GM23248 (cell line): ENCODE results near the gene TMCC1. TPM values are rescaled to one million over a fixed set of nuclear protein-coding genes. Genes with fewer than 3 reads are reported as not detected.
"Not testable (repeated sequence)": the region's sequence is repeated elsewhere in the genome, so short reads cannot be mapped to it uniquely, and the experiment has no call there.

ENCODE experiments used
- DNase-seq: peaks from one replicate; pipeline ENCODE4 v3.0.0-alpha.2; 2015
- H2AFZ ChIP-seq: fragments of 200-600 bp; sonication (generic); 2 replicates; pipeline ENCODE4 v1.6.1; 2016; ENCODE audit warnings: antibody characterized with exemption
- H3F3A ChIP-seq: fragments of 200-600 bp; sonication (generic); 2 replicates; pipeline ENCODE4 v1.6.1; 2016; ENCODE audit warnings: mild to moderate bottlenecking, antibody characterized with exemption, mixed run types; ENCODE audit not compliant: insufficient read depth
- H3K27ac ChIP-seq: fragments of 200-600 bp; sonication (generic); 2 replicates; pipeline ENCODE4 v1.5.1; 2016; ENCODE audit warnings: mild to moderate bottlenecking
- H3K27me3 ChIP-seq: fragments of 200-600 bp; sonication (generic); replicated peaks from 2 replicates; pipeline ENCODE4 v1.6.1; 2016; ENCODE audit warnings: mild to moderate bottlenecking; ENCODE audit not compliant: insufficient read depth
- H3K36me3 ChIP-seq: fragments of 200-600 bp; sonication (generic); 2 replicates; pipeline ENCODE4 v1.6.1; 2016; ENCODE audit warnings: low read depth, mild to moderate bottlenecking
- H3K4me1 ChIP-seq: fragments of 200-600 bp; sonication (generic); 2 replicates; pipeline ENCODE4 v1.6.1; 2016; ENCODE audit warnings: mild to moderate bottlenecking; ENCODE audit not compliant: insufficient read depth
- H3K4me2 ChIP-seq: fragments of 200-600 bp; sonication (generic); one replicate; pipeline ENCODE4 v1.6.1; 2016; ENCODE audit warnings: mild to moderate bottlenecking; ENCODE audit not compliant: unreplicated experiment
- H3K4me3 ChIP-seq: fragments of 200-600 bp; sonication (generic); 2 replicates; pipeline ENCODE4 v1.5.1; 2016; ENCODE audit warnings: mild to moderate bottlenecking
- H3K79me2 ChIP-seq: fragments of 200-600 bp; sonication (generic); 2 replicates; pipeline ENCODE4 v1.6.1; 2016; ENCODE audit warnings: mild to moderate bottlenecking; ENCODE audit not compliant: insufficient read depth
- H3K9ac ChIP-seq: fragments of 200-600 bp; sonication (generic); 2 replicates; pipeline ENCODE4 v1.6.1; 2016; ENCODE audit warnings: mild to moderate bottlenecking
- H3K9me2 ChIP-seq: fragments of 200-600 bp; sonication (generic); 2 replicates; pipeline ENCODE4 v1.6.1; 2016; ENCODE audit warnings: mixed run types, mild to moderate bottlenecking, moderate library complexity; ENCODE audit not compliant: insufficient read depth
- H3K9me3 ChIP-seq: fragments of 200-600 bp; sonication (generic); one replicate; pipeline ENCODE4 v1.6.1; 2017; ENCODE audit warnings: low read depth
- H4K20me1 ChIP-seq: fragments of 200-600 bp; sonication (generic); 2 replicates; pipeline ENCODE4 v1.6.0; 2016; ENCODE audit not compliant: insufficient read depth
- EZH2 ChIP-seq: fragments of 200-600 bp; sonication (generic); IDR thresholded peaks from 2 replicates; pipeline ENCODE4 v1.6.1; 2018; ENCODE audit warnings: antibody characterized with exemption, mild to moderate bottlenecking; ENCODE audit not compliant: insufficient read depth, poor library complexity, severe bottlenecking
- EZH2phosphoT487 ChIP-seq: fragments of 200-600 bp; sonication (generic); IDR thresholded peaks from 2 replicates; pipeline ENCODE4 v1.6.1; 2018; ENCODE audit warnings: antibody characterized with exemption, moderate library complexity, mild to moderate bottlenecking, low read depth; ENCODE audit not compliant: insufficient read depth
- WGBS, 2 experiments: methylation state at CpG; one replicate each; pipeline ENCODE4 v1.1.6; 2015 to 2017; ENCODE audit warnings: low lambda C conversion rate in 2 of 2, low coverage in 1 of 2; ENCODE audit errors: missing lambda C conversion rate in 2 of 2; 5-methylcytosine and 5-hydroxymethylcytosine counted together
- in situ Hi-C: fragments of 300-500 bp; cut with MboI; formaldehyde crosslinking; loops from 2 replicates; pipeline ENCODE4 v1.15.0; 2020
- polyA plus RNA-seq: library from polyadenylated mRNA; unstranded; fragments of >200 nt; fragmentation: Nextera tagmentation; extraction: Ambion mirVana; gene quantifications from 2 replicates; pipeline ENCODE4 v1.2.1, GENCODE V29; 2016
- total RNA-seq: library from RNA; depleted of rRNA; stranded (reverse); fragments of >200 nt; shearing (Covaris generic); gene quantifications from 2 replicates; pipeline ENCODE4 v1.2.3, GENCODE V29; 2014

The TMCC1 gene
- total and polyA plus RNA-seq, 2 experiments from 2014 or later, result 4.0 to 11.1 TPM

- peaks cover 15% of the 10 kb centered on the region for H3F3A ChIP-seq
- H3K36me3 ChIP-seq, result no peaks in the 10 kb centered on the region
- H3K4me1 ChIP-seq, result peaks cover 31% of the 10 kb centered on the region
- no peak overlapping the region for H3K9ac ChIP-seq
- no peak overlapping the region for H3K4me2 ChIP-seq
- no peaks in the 10 kb centered on the region for H3K27me3 ChIP-seq
- WGBS, 2 experiments, result 48 to 56% methylated on average over 2 of the region's 2 CpGs
- no peaks in the 10 kb centered on the region for H3K9me2 ChIP-seq
- H3K27ac ChIP-seq, result no peak overlapping the region
- TF ChIP-seq EZH2phosphoT487, result no peak
- TF ChIP-seq EZH2, result no peak
- H3K79me2 ChIP-seq, result peaks cover 22% of the 10 kb centered on the region
- no peaks in the 10 kb centered on the region for H3K9me3 ChIP-seq
- no peak overlapping the region for H2AFZ ChIP-seq
- H3K4me3 ChIP-seq, result no peak overlapping the region
- H4K20me1 ChIP-seq, result no peaks in the 10 kb centered on the region; the same call in 1 of the 2 replicates
- DNase-seq, result no peak
- in situ Hi-C loops, result no loop called here
Observed at GRCh38 chr3:129835198-129835597, 58.3 kb downstream of the TMCC1 start.

DNA sequence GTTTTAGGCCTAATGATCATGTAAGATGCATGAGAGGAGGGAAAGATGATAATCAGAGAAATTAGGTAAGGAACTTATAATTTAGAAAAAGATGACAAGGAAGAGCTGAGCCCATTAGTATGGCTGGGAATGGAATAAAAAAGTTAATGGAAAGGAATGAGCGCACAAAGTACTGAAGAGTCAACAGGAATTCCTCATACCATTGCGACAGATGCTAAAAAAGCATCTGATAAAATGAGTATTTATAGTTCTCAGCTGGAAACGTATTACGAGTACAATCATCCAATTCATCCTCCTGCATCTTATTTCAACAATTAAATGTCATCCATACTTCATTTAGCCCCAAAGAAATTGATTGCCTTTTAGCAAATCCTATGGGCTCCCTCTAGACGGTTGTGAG, 58.9 kb downstream of the TMCC1 start:
- no peak for DNase-seq
- WGBS, 2 experiments, result 89 to 92% methylated on average over 5 of the region's 5 CpGs

GRCh38 chr3:129831942-129832341, 61.6 kb downstream of the TMCC1 start:
- H3K9me2 ChIP-seq, H2AFZ ChIP-seq, H3K27me3 ChIP-seq, H3K27ac ChIP-seq, H3K9ac ChIP-seq, in situ Hi-C loops, H4K20me1 ChIP-seq, H3K4me3 ChIP-seq, H3K36me3 ChIP-seq, H3K9me3 ChIP-seq: not testable (repeated sequence)
- peak; percentile 35 for DNase-seq
- H3K4me2 ChIP-seq, result peak overlapping the region; percentile 4
- peaks cover 42% of the 10 kb centered on the region for H3K4me1 ChIP-seq
- H3K79me2 ChIP-seq, result peaks cover 18% of the 10 kb centered on the region
- 61 to 62% methylated on average over 6 of the region's 6 CpGs for WGBS, 2 experiments
- H3F3A ChIP-seq, result peaks cover 28% of the 10 kb centered on the region

More for the DNA sequence above, 58.9 kb downstream of the TMCC1 start:
- Histone ChIP-seq H3K9me3 (no peaks in the 10 kb centered on the region), H3K27ac (no peak overlapping the region), H3K27me3 (no peaks in the 10 kb centered on the region), H3K79me2 (peaks cover 22% of the 10 kb centered on the region), H3K9ac (no peak overlapping the region), H2AFZ (no peak overlapping the region), H3F3A (peaks cover 20% of the 10 kb centered on the region), H3K9me2 (no peaks in the 10 kb centered on the region), H3K36me3 (no peaks in the 10 kb centered on the region), H4K20me1 (no peaks in the 10 kb centered on the region; the same call in 1 of the 2 replicates), H3K4me1 (peaks cover 36% of the 10 kb centered on the region), H3K4me3 (no peak overlapping the region), H3K4me2 (no peak overlapping the region)
- TF ChIP-seq EZH2phosphoT487 (no peak), EZH2 (no peak)
- in situ Hi-C loops, result no loop called here

DNA sequence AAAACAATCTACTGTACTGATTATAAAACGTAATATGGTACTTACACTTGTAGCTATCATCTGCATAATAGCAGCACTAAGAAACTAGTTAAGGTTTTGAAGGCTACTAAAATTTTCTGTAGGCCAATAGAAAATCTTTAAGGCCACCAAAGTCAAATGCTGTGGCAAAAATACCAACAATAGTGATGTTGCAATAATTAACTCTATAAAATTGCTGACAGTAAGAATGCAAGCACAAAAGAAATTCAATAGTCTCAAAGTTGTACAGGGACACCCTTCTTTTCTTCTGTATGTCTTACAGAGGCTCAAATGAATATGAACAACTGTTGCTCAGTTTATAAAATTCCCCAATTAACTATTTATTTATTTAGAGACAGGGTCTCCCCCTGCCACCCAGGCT, 62.0 kb downstream of the TMCC1 start:
- no peaks in the 10 kb centered on the region for H3K27me3 ChIP-seq
- no peaks in the 10 kb centered on the region for H3K36me3 ChIP-seq
- peaks cover 28% of the 10 kb centered on the region for H3F3A ChIP-seq
- WGBS, 2 experiments, result 89 to 97% methylated on average over 1 of the region's 1 CpG
- no peaks in the 10 kb centered on the region for H3K9me3 ChIP-seq
- no peaks in the 10 kb centered on the region; the same call in 1 of the 2 replicates for H4K20me1 ChIP-seq
- H3K9ac ChIP-seq, result no peak overlapping the region
- TF ChIP-seq EZH2, result no peak
- TF ChIP-seq EZH2phosphoT487, result no peak
- H3K79me2 ChIP-seq, result peaks cover 20% of the 10 kb centered on the region
- H3K4me2 ChIP-seq, result peak overlapping the region; percentile 4
- no peak for DNase-seq
- no peak overlapping the region for H2AFZ ChIP-seq
- in situ Hi-C loops, result no loop called here
- peaks cover 40% of the 10 kb centered on the region for H3K4me1 ChIP-seq
- H3K27ac ChIP-seq, result no peak overlapping the region
- no peak overlapping the region for H3K4me3 ChIP-seq
- H3K9me2 ChIP-seq, result no peaks in the 10 kb centered on the region

- Histone ChIP-seq H3K9me3 (no peaks in the 10 kb centered on the region), H3K36me3 (no peaks in the 10 kb centered on the region), H3F3A (peaks cover 28% of the 10 kb centered on the region), H3K79me2 (peaks cover 14% of the 10 kb centered on the region; the same call in 1 of the 2 replicates), H3K27me3 (no peaks in the 10 kb centered on the region), H3K9ac (peak overlapping the region; percentile 38; the same call in 1 of the 2 replicates), H3K27ac (peak overlapping the region; percentile 78), H3K4me2 (peak overlapping the region; percentile 49), H3K9me2 (no peaks in the 10 kb centered on the region), H3K4me1 (peaks cover 37% of the 10 kb centered on the region), H2AFZ (peak overlapping the region; percentile 19; the same call in 1 of the 2 replicates), H4K20me1 (no peaks in the 10 kb centered on the region), H3K4me3 (peak overlapping the region; percentile 25)
- peak; percentile 94 for DNase-seq
- in situ Hi-C loops, result loop anchor here (10.0 kb wide), 1 partner anchor 175 kb away; no protein-coding TSS in a partner anchor
- no peak for TF ChIP-seq EZH2
- no peak for TF ChIP-seq EZH2phosphoT487
Observed at GRCh38 chr3:129829640-129830039, 63.9 kb downstream of the TMCC1 start.
